Amygdala (tissue), 56 donors: ENCODE data around the gene IFI44.

Experiments used
- DNase-seq, 56 donors: peaks; one replicate each; lab custom pipeline; 2025; lab: John Stamatoyannopoulos, UW

Gene IFI44

GRCh38 chr1:78691995-78692747 is 42.5 kb downstream of the IFI44 start:
- no peak for DNase-seq

DNA sequence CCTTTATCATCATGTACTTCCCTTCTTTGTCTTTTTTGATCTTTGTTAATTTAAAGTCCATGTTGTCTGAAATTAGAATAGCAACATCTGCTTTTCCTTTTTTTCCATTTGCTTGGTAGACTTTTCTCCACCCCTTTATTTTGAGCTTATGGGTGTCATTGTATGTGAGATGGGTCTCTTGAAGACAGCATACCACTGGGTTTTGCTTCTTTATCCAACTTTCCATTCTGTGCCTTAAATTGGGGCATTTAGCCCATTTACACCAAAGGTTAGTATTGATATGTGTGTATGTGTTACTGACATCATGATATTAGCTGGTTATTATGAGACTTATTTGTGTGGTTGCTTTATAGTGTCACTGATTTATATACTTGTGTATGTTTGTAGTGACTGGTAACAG is 50.2 kb downstream of the IFI44 start:
- DNase-seq: no peak

DNA sequence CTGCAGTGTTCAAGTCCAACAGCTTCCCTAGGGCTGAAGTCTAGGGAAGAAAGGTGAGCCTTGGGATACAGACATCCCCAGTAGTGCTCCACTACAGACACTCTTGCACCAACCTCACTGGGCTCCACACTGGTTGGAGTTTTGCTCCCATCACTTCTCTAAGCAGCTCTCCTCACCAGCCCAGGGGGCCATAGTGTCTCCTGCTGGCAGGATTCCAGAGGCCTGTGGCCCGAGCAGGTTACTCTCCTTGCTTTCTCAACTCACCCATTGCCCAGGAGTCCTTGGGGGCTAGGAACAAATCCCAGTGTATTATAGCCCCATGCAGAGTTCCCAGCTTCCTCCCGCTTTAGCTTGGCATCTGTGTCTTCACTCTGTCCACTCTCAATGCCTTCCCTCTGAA is 52.8 kb downstream of the IFI44 start:
- no peak for DNase-seq

DNA sequence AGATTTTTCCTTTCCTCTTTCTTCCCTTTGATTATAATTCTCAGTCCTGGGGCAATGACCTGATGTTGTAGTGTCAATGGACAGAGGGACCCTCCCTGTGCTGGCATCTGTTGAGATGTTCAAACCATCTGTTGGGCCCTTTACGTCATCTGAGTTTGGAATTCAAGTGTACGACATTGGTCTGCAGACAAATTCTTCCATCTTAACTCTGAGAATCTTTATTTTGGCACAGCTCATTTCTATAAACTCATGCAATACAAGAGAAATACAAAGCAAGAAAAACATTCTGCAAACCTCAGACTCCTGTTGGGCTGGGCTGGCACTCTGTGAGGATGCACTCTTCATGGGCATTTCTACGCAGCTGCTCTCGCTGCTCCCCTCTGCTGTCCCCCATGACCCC is 54.2 kb downstream of the IFI44 start:
- no peak for DNase-seq

- DNase-seq: no peak
Measured at GRCh38 chr1:78712467-78713051, 62.9 kb downstream of the IFI44 start.

GRCh38 chr1:78713297-78713696 is 63.7 kb downstream of the IFI44 start:
- DNase-seq: no peak
